SK-N-SH treated with all-trans-retinoic acid at 6 μM for 48 hours (cell line): ENCODE measurements around the gene DNAJA2.

Source experiments
- ARNTL ChIP-seq: fragments of 450-650 bp; formaldehyde crosslinking; IDR thresholded peaks from 2 replicates; pipeline ENCODE4 v1.5.0; 2020; ENCODE audit warnings: low read depth, mild to moderate bottlenecking, moderate library complexity, borderline replicate concordance
- PATZ1 ChIP-seq: fragments of 250-450 bp; sonication (Bioruptor Pico); IDR thresholded peaks from 2 replicates; pipeline ENCODE4 v1.8.0; 2020; ENCODE audit warnings: mild to moderate bottlenecking, moderate library complexity, borderline replicate concordance
- RARB ChIP-seq: fragments of 250-450 bp; sonication (Bioruptor Pico); IDR thresholded peaks from 2 replicates; pipeline ENCODE4 v1.8.0; 2021; ENCODE audit warnings: mild to moderate bottlenecking, moderate library complexity
- TSHZ2 ChIP-seq: fragments of 250-450 bp; sonication (Bioruptor Pico); IDR thresholded peaks from 2 replicates; pipeline ENCODE4 v1.5.0; 2020; ENCODE audit warnings: mild to moderate bottlenecking, moderate library complexity
- ZNF70 ChIP-seq: fragments of 450-650 bp; formaldehyde crosslinking; IDR thresholded peaks from 2 replicates; pipeline ENCODE4 v1.5.0; 2020; ENCODE audit warnings: mild to moderate bottlenecking, moderate library complexity

GRCh38 chr16:46947900-46948547, 25.4 kb downstream of the DNAJA2 start:
- TF ChIP-seq TSHZ2 (CRISPR knock-in tag) (no peak), PATZ1 (CRISPR knock-in tag) (no peak), ZNF70 (CRISPR knock-in tag) (no peak), RARB (CRISPR knock-in tag) (no peak), ARNTL (CRISPR knock-in tag) (no peak)
